Measurements from ENCODE around the gene SLC5A9. TPM values are rescaled to one million over a fixed set of nuclear protein-coding genes. Genes with fewer than 3 reads are reported as not detected.

The SLC5A9 gene
- total and polyA plus RNA-seq, 10 of the 15 experiments (the other 5 are each of a cell fraction or from before 2014, with no cell fraction given): 0.03 TPM; not detected in 9

- TF ChIP-seq IRF5 (IDR thresholded peaks at IDR 0.05; ENCODE audit: borderline replicate concordance): no peak
- no peak for TF ChIP-seq RUNX3 (IDR thresholded peaks at IDR 0.05; ENCODE audit: low read length)
- no peak for TF ChIP-seq SMC3 (IDR thresholded peaks at IDR 0.05; ENCODE audit: borderline replicate concordance, low read length)
Measured at GRCh38 chr1:48254254-48254653, 31.7 kb downstream of the SLC5A9 start (continued).

GRCh38 chr1:48258106-48258505 lies 35.6 kb downstream of the SLC5A9 start:
- no peak for TF ChIP-seq CREM (IDR thresholded peaks at IDR 0.05; ENCODE audit: low read depth)
- TF ChIP-seq ZBTB4 (CRISPR knock-in tag; IDR thresholded peaks at IDR 0.05): no peak
- no peaks in the 10 kb centered on the region for H3K36me3 ChIP-seq (ENCODE audit: control insufficient read depth in 2 of 2, insufficient read depth in 2 of 2, low read length in 1 of 2)
- no peaks in the 10 kb centered on the region for H3K79me2 ChIP-seq (ENCODE audit: control insufficient read depth, insufficient read depth, low read length)
- intact Hi-C loops (cut with micrococcal nuclease; ENCODE audit: unreplicated experiment): no loop called here
- RAD21 ChIA-PET (ENCODE audit: unreplicated experiment): no interaction called here
- in situ Hi-C loops (cut with MboI): no loop called here
- no peak for FAIRE-seq
- no peaks in the 10 kb centered on the region for H3K9me3 ChIP-seq (replicated peaks; ENCODE audit: control insufficient read depth, insufficient read depth, low read length)
- DNase-seq (ENCODE audit: low read depth, low spot score): no peak
- ATAC-seq: no peak
- 46% methylated on average over 1 of the region's 1 CpG for WGBS (ENCODE audit: insufficient coverage, insufficient replicate concordance, low lambda C conversion rate, missing lambda C conversion rate)
- no peak overlapping the region for H3K9ac ChIP-seq (ENCODE audit: control insufficient read depth, insufficient read depth, low read length)
- H3K4me1 ChIP-seq (ENCODE audit: control insufficient read depth, insufficient read depth, low read length): no peaks in the 10 kb centered on the region
- POLR2A ChIA-PET: no interaction called here
- H3K4me2 ChIP-seq (ENCODE audit: control insufficient read depth, insufficient read depth): no peak overlapping the region
- H3K27ac ChIP-seq (ENCODE audit: control insufficient read depth, insufficient read depth): no peak overlapping the region
- no peaks in the 10 kb centered on the region for H4K20me1 ChIP-seq (ENCODE audit: control insufficient read depth, insufficient read depth)
- SMC1A ChIA-PET (ENCODE audit: uncharacterized antibody, unreplicated experiment): no interaction called here
- no peak overlapping the region for H2AFZ ChIP-seq (ENCODE audit: control insufficient read depth, low read depth, low read length)
- BruUV-seq (replicated peaks): no TSS peak
- no peaks in the 10 kb centered on the region for H3K27me3 ChIP-seq (replicated peaks in 1 of 2; ENCODE audit: control insufficient read depth in 2 of 2, insufficient read depth in 2 of 2, low read length in 1 of 2)
- CTCF ChIA-PET: no interaction called here
- no peak overlapping the region for H3K4me3 ChIP-seq
